Ascending aorta (tissue), 2 donors: ENCODE results near the gene MYLK2. TPM values are rescaled to one million over a fixed set of nuclear protein-coding genes. Genes with fewer than 3 reads are reported as not detected.

Experiments used
- DNase-seq, 2 donors: peaks; one replicate each; pipeline ENCODE4 v3.0.0-alpha.2; 2019; ENCODE audit warnings: low spot score in 2 of 2
- H3K27ac ChIP-seq, 2 donors: fragments of 200-600 bp; sonication (generic); one replicate each; pipeline ENCODE4 v1.5.1; 2016 to 2017; ENCODE audit warnings: mild to moderate bottlenecking in 1 of 2
- H3K27me3 ChIP-seq: fragments of 200-600 bp; sonication (generic); one replicate; pipeline ENCODE4 v1.5.1; 2017
- H3K36me3 ChIP-seq, 2 donors: fragments of 200-600 bp; sonication (generic); one replicate each; pipeline ENCODE4 v1.5.1; 2016
- H3K4me1 ChIP-seq, 2 donors: fragments of 200-600 bp; sonication (generic); one replicate each; pipeline ENCODE4 v1.5.1; 2016 to 2017; ENCODE audit warnings: mild to moderate bottlenecking in 1 of 2
- H3K4me3 ChIP-seq, 2 donors: fragments of 200-600 bp; sonication (generic); one replicate each; pipeline ENCODE4 v1.5.1; 2016 to 2017; ENCODE audit warnings: mild to moderate bottlenecking in 1 of 2
- H3K9me3 ChIP-seq, 2 donors: fragments of 200-600 bp; sonication (generic); one replicate each; pipeline ENCODE4 v1.5.1; 2016
- CTCF ChIP-seq, 3 experiments: fragments of 200-600 bp in 2 of 3; fragments of 450-650 bp in 1 of 3; sonication (generic) in 2 of 3; IDR thresholded peaks; one replicate each; pipeline ENCODE4 v1.5.1; 2016 to 2019; ENCODE audit warnings: antibody characterized with exemption in 3 of 3, mild to moderate bottlenecking in 1 of 3, moderate library complexity in 1 of 3
- intact Hi-C: fragments of 100-400 bp; cut with DNase I; formaldehyde crosslinking; loops from one replicate; pipeline ENCODE4 v1.15.1; 2023
- total RNA-seq: library from RNA; depleted of rRNA; stranded (reverse); fragments of >200 nt; gene quantifications from one replicate; pipeline ENCODE4 v1.1.0, GENCODE V29; 2016

Gene MYLK2
- total RNA-seq, 1 donor from 2014 or later = not detected

GRCh38 chr20:31781945-31782344, 37.2 kb upstream of the MYLK2 start:
- no peak for TF ChIP-seq CTCF (IDR thresholded peaks at IDR 0.05)
- no peak for DNase-seq
- Histone ChIP-seq H3K4me1 (no peaks in the 10 kb centered on the region), H3K4me3 (no peak overlapping the region), H3K9me3 (no peaks in the 10 kb centered on the region), H3K27ac (no peak overlapping the region), H3K27me3 (no peaks in the 10 kb centered on the region), H3K36me3 (no peaks in the 10 kb centered on the region)
- intact Hi-C loops = no loop called here

- TF ChIP-seq CTCF (IDR thresholded peaks at IDR 0.05) = no peak
These were observed 34.7 kb upstream of the MYLK2 start for GRCh38 chr20:31784354-31785044.

GRCh38 chr20:31785089-31785488, 34.1 kb upstream of the MYLK2 start:
- TF ChIP-seq CTCF (IDR thresholded peaks at IDR 0.05) = no peak
- intact Hi-C loops = no loop called here
- no peak for DNase-seq
- H3K9me3 ChIP-seq = no peaks in the 10 kb centered on the region
- no peaks in the 10 kb centered on the region for H3K36me3 ChIP-seq
- no peaks in the 10 kb centered on the region for H3K27me3 ChIP-seq
- no peak overlapping the region for H3K4me3 ChIP-seq
- no peak overlapping the region for H3K27ac ChIP-seq
- H3K4me1 ChIP-seq = no peaks in the 10 kb centered on the region

More at GRCh38 chr20:31784354-31785044, 34.7 kb upstream of the MYLK2 start:
- H3K27ac ChIP-seq = no peak overlapping the region
- no peak for DNase-seq
- no peaks in the 10 kb centered on the region for H3K9me3 ChIP-seq
- H3K4me3 ChIP-seq = no peak overlapping the region
- no peaks in the 10 kb centered on the region for H3K36me3 ChIP-seq
- H3K4me1 ChIP-seq = no peaks in the 10 kb centered on the region
- intact Hi-C loops = no loop called here
- H3K27me3 ChIP-seq = no peaks in the 10 kb centered on the region

GRCh38 chr20:31788578-31788977, 30.6 kb upstream of the MYLK2 start:
- no peaks in the 10 kb centered on the region for H3K36me3 ChIP-seq
- H3K27me3 ChIP-seq = no peaks in the 10 kb centered on the region
- H3K9me3 ChIP-seq = no peaks in the 10 kb centered on the region
- H3K4me1 ChIP-seq = no peaks in the 10 kb centered on the region
- intact Hi-C loops = no loop called here
- H3K4me3 ChIP-seq = no peak overlapping the region
- H3K27ac ChIP-seq = no peak overlapping the region
- no peak for DNase-seq
- no peak for TF ChIP-seq CTCF (IDR thresholded peaks at IDR 0.05)

GRCh38 chr20:31790401-31790800, 28.8 kb upstream of the MYLK2 start:
- Histone ChIP-seq H3K4me3 (no peak overlapping the region), H3K9me3 (no peaks in the 10 kb centered on the region), H3K36me3 (no peaks in the 10 kb centered on the region), H3K27ac (no peak overlapping the region), H3K4me1 (no peaks in the 10 kb centered on the region), H3K27me3 (no peaks in the 10 kb centered on the region)
- TF ChIP-seq CTCF (IDR thresholded peaks at IDR 0.05) = no peak
- DNase-seq = no peak
- intact Hi-C loops = no loop called here

- H3K4me3 ChIP-seq = no peak overlapping the region
- H3K27me3 ChIP-seq = no peaks in the 10 kb centered on the region
- H3K36me3 ChIP-seq = no peaks in the 10 kb centered on the region
- intact Hi-C loops = no loop called here
- H3K9me3 ChIP-seq = no peaks in the 10 kb centered on the region
- no peak for DNase-seq
- H3K27ac ChIP-seq = no peak overlapping the region
- H3K4me1 ChIP-seq = no peaks in the 10 kb centered on the region
- no peak for TF ChIP-seq CTCF (IDR thresholded peaks at IDR 0.05)
These were observed 21.8 kb upstream of the MYLK2 start for GRCh38 chr20:31797364-31797763.
